ENCODE results near the gene PRAC2. TPM values are rescaled to one million over a fixed set of nuclear protein-coding genes. Genes with fewer than 3 reads are reported as not detected.

PRAC2 gene
- total RNA-seq (2022; extraction: Qiagen RNA extraction) = not detected in 5 replicates

GRCh38 chr17:48722915-48723422 is at the start of gene PRAC2:
Gene PRAC2, plus strand, starts transcription at chr17:48723185. Its CDS starts 1,226 bp downstream, at chr17:48724411.

GRCh38 chr17:48722201-48722907 is 631 bp upstream of the PRAC2 start, which contains the start of gene PRAC1:
Gene PRAC1, minus strand, starts transcription at chr17:48722518. Its CDS starts 126 bp downstream, at chr17:48722392.

GRCh38 chr17:48728232-48729231 is 5.5 kb downstream of the PRAC2 start, which contains the start of gene HOXB13:
Gene HOXB13, minus strand, starts transcription at chr17:48728750. Its CDS starts 157 bp downstream, at chr17:48728593.

Other genes with a start within 250 kb of the PRAC2 start
- gene HOXB1, start 192.2 kb upstream of the PRAC2 start, total RNA-seq (2022; extraction: Qiagen RNA extraction) = not detected in 5 replicates
- 0.31 to 0.64 TPM (median 0.49 TPM) in 5 replicates for gene HOXB2, start 178.1 kb upstream of the PRAC2 start, total RNA-seq (2022; extraction: Qiagen RNA extraction)
- 0.11 to 0.17 TPM (median 0.12 TPM) in 5 replicates for gene HOXB4, start 144.8 kb upstream of the PRAC2 start, total RNA-seq (2022; extraction: Qiagen RNA extraction)
- gene HOXB3, start 132.9 kb upstream of the PRAC2 start, total RNA-seq (2022; extraction: Qiagen RNA extraction) = 4.4 to 5.7 TPM (median 4.7 TPM) in 5 replicates
- 1.2 to 2.3 TPM (median 2.1 TPM) in 5 replicates for gene HOXB5, start 129.4 kb upstream of the PRAC2 start, total RNA-seq (2022; extraction: Qiagen RNA extraction)
- 3.5 to 5.2 TPM (median 4.3 TPM) in 5 replicates for gene HOXB6, start 118.2 kb upstream of the PRAC2 start, total RNA-seq (2022; extraction: Qiagen RNA extraction)
- gene HOXB7, start 112.2 kb upstream of the PRAC2 start, total RNA-seq (2022; extraction: Qiagen RNA extraction) = 29.4 to 32.5 TPM (median 32.2 TPM) in 5 replicates
- 5.5 to 7.1 TPM (median 6.0 TPM) in 5 replicates for gene HOXB8, start 107.9 kb upstream of the PRAC2 start, total RNA-seq (2022; extraction: Qiagen RNA extraction)
- 6.4 to 7.2 TPM (median 6.9 TPM) in 5 replicates for gene HOXB9, start 96.8 kb upstream of the PRAC2 start, total RNA-seq (2022; extraction: Qiagen RNA extraction)
- not detected in 5 replicates for gene PRAC1, start 667 bp upstream of the PRAC2 start, total RNA-seq (2022; extraction: Qiagen RNA extraction)
- 1.8 to 2.1 TPM (median 2.0 TPM) in 5 replicates for gene HOXB13, start 5.6 kb downstream of the PRAC2 start, total RNA-seq (2022; extraction: Qiagen RNA extraction)
- 0.44 to 0.85 TPM (median 0.51 TPM) in 5 replicates for gene TTLL6, start 94.0 kb downstream of the PRAC2 start, total RNA-seq (2022; extraction: Qiagen RNA extraction)
- gene CALCOCO2, start 107.8 kb downstream of the PRAC2 start, total RNA-seq (2022; extraction: Qiagen RNA extraction) = 70.2 to 89.4 TPM (median 77.2 TPM) in 5 replicates
- gene ATP5MC1, start 169.6 kb downstream of the PRAC2 start, total RNA-seq (2022; extraction: Qiagen RNA extraction) = 499 to 625 TPM (median 550 TPM) in 5 replicates
- gene UBE2Z, start 185.2 kb downstream of the PRAC2 start, total RNA-seq (2022; extraction: Qiagen RNA extraction) = 116 to 132 TPM (median 122 TPM) in 5 replicates
- 276 to 322 TPM (median 315 TPM) in 5 replicates for gene SNF8, start 221.7 kb downstream of the PRAC2 start, total RNA-seq (2022; extraction: Qiagen RNA extraction)
- 3.1 to 5.3 TPM (median 4.5 TPM) in 5 replicates for gene GIP, start 245.4 kb downstream of the PRAC2 start, total RNA-seq (2022; extraction: Qiagen RNA extraction)